Mucosa of rectum (tissue), 2 donors: ENCODE measurements around the gene PPP2R5C.
A peak's percentile ranks its signal among the peaks of the same experiment; 100 is the strongest.

Source experiments
- H3K27ac ChIP-seq, 2 donors: one replicate each; pipeline ENCODE4 v1.7.0; 2013; ENCODE audit warnings: inconsistent platforms in 2 of 2, low read depth in 2 of 2, low read length in 2 of 2
- H3K27me3 ChIP-seq, 2 donors: one replicate each; pipeline ENCODE4 v1.7.0; 2013; ENCODE audit warnings: low read length in 2 of 2; ENCODE audit not compliant: control insufficient read depth in 2 of 2, insufficient read depth in 2 of 2
- H3K36me3 ChIP-seq, 2 donors: one replicate each; pipeline ENCODE4 v1.7.0; 2013; ENCODE audit warnings: low read length in 2 of 2; ENCODE audit not compliant: control insufficient read depth in 2 of 2, insufficient read depth in 2 of 2
- H3K4me1 ChIP-seq, 2 donors: one replicate each; pipeline ENCODE4 v1.7.0; 2013; ENCODE audit warnings: low read length in 2 of 2, mild to moderate bottlenecking in 1 of 2; ENCODE audit not compliant: control insufficient read depth in 2 of 2, insufficient read depth in 2 of 2
- H3K4me3 ChIP-seq, 2 donors: one replicate each; pipeline ENCODE4 v1.7.0; 2013; ENCODE audit warnings: low read length in 2 of 2
- H3K9ac ChIP-seq, 2 donors: one replicate each; pipeline ENCODE4 v1.7.0; 2013; ENCODE audit warnings: low read length in 2 of 2, low read depth in 1 of 2, mild to moderate bottlenecking in 1 of 2
- H3K9me3 ChIP-seq, 2 donors: one replicate each; pipeline ENCODE4 v1.7.0; 2013; ENCODE audit warnings: low read length in 2 of 2; ENCODE audit not compliant: control insufficient read depth in 2 of 2
- donor health status: healthy.
- donor health status: Normal muscosa, but diverticular disease.

Gene PPP2R5C

GRCh38 chr14:101917413-101918017 is 156.0 kb downstream of the PPP2R5C start:
- H3K36me3 ChIP-seq: peaks cover 20 to 30% of the 10 kb centered on the region in 2 donors

GRCh38 chr14:101918065-101918989 is 156.8 kb downstream of the PPP2R5C start:
- Histone ChIP-seq H3K4me3 (no peak overlapping the region), H3K4me1 (no peaks in the 10 kb centered on the region)

More at GRCh38 chr14:101917413-101918017, 156.0 kb downstream of the PPP2R5C start:
- H3K4me1 ChIP-seq: no peaks in the 10 kb centered on the region
- H3K4me3 ChIP-seq: no peak overlapping the region
- H3K27ac ChIP-seq: no peak overlapping the region
- H3K27me3 ChIP-seq: no peaks in the 10 kb centered on the region
- no peaks in the 10 kb centered on the region for H3K9me3 ChIP-seq
- no peak overlapping the region for H3K9ac ChIP-seq

GRCh38 chr14:101920271-101920670 is 158.8 kb downstream of the PPP2R5C start:
- Histone ChIP-seq H3K9me3 (no peaks in the 10 kb centered on the region), H3K36me3 (peaks cover 14 to 30% of the 10 kb centered on the region in 2 donors), H3K4me1 (no peaks in the 10 kb centered on the region), H3K27ac (no peak overlapping the region), H3K9ac (no peak overlapping the region), H3K27me3 (no peaks in the 10 kb centered on the region), H3K4me3 (no peak overlapping the region)

More at GRCh38 chr14:101918065-101918989, 156.8 kb downstream of the PPP2R5C start:
- peaks cover 21 to 30% of the 10 kb centered on the region in 2 donors for H3K36me3 ChIP-seq
- no peak overlapping the region for H3K9ac ChIP-seq
- no peaks in the 10 kb centered on the region for H3K9me3 ChIP-seq
- no peaks in the 10 kb centered on the region for H3K27me3 ChIP-seq
- no peak overlapping the region for H3K27ac ChIP-seq

GRCh38 chr14:101922866-101923265 is 161.4 kb downstream of the PPP2R5C start:
- no peaks in the 10 kb centered on the region for H3K4me1 ChIP-seq
- H3K27me3 ChIP-seq: no peaks in the 10 kb centered on the region
- no peaks in the 10 kb centered on the region for H3K9me3 ChIP-seq
- peaks cover 10 to 29% of the 10 kb centered on the region in 2 donors for H3K36me3 ChIP-seq
- no peak overlapping the region for H3K27ac ChIP-seq
- H3K9ac ChIP-seq: no peak overlapping the region
- no peak overlapping the region for H3K4me3 ChIP-seq

DNA sequence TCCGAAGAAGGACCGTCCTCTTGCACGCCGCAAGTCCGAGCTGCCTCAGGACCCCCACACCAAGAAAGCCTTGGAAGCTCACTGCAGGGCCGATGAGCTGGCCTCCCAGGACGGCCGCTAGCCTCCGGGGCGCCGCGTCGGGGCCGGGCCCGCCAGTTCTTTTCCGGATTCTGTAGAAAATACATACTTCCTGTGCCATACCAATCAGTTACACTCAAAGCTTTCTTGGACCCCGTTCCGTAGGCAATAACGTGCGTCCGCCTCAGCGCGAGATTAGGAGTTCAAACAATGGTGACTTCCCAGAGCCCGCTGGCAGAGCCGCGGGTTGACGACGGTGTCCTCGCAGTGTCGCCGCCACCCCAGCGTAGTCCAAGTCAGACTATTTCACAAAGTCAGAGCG is 163.6 kb downstream of the PPP2R5C start:
- Histone ChIP-seq H3K9me3 (no peaks in the 10 kb centered on the region), H3K27ac (no peak overlapping the region), H3K36me3 (peaks cover 10 to 29% of the 10 kb centered on the region in 2 donors), H3K4me3 (no peak overlapping the region), H3K27me3 (no peaks in the 10 kb centered on the region), H3K4me1 (peaks cover 4 to 5% of the 10 kb centered on the region in 2 donors), H3K9ac (no peak overlapping the region)

GRCh38 chr14:101926085-101926484 is 164.6 kb downstream of the PPP2R5C start:
- no peak overlapping the region for H3K9ac ChIP-seq
- H3K4me1 ChIP-seq: peaks cover 4 to 5% of the 10 kb centered on the region in 2 donors
- H3K27ac ChIP-seq: no peak overlapping the region
- no peaks in the 10 kb centered on the region for H3K9me3 ChIP-seq
- no peak overlapping the region for H3K4me3 ChIP-seq
- no peaks in the 10 kb centered on the region for H3K27me3 ChIP-seq
- H3K36me3 ChIP-seq: peaks cover 10 to 24% of the 10 kb centered on the region in 2 donors

- H3K27ac ChIP-seq: no peak overlapping the region
Measured at GRCh38 chr14:101926620-101927019, 165.1 kb downstream of the PPP2R5C start.

DNA sequence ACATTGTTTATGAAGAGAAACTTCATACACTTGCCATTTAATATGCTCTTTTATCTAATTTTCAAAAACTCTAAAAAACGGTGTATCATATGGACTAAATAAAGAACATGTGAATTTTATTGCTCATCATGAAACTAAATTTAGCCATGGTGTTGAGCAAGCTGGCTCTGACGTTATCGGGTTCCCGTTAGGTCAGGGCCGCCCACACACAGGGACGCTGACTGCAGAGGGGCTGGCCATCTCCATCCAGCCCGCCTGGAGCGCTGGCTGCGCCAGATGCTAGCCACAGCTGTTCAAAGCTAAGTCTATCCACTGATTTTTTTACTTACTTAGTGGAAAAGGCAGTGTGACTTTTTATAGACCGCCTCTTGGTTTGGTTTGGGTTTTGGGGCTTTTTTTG is 166.3 kb downstream of the PPP2R5C start:
- peaks cover 4 to 17% of the 10 kb centered on the region in 2 donors for H3K36me3 ChIP-seq
- H3K27ac ChIP-seq: peak overlapping the region in 1 of 2 donors; percentile 49

More at GRCh38 chr14:101926620-101927019, 165.1 kb downstream of the PPP2R5C start:
- Histone ChIP-seq H3K4me3 (no peak overlapping the region), H3K9me3 (no peaks in the 10 kb centered on the region), H3K9ac (no peak overlapping the region), H3K36me3 (peaks cover 10 to 21% of the 10 kb centered on the region in 2 donors), H3K4me1 (peaks cover 4 to 5% of the 10 kb centered on the region in 2 donors), H3K27me3 (no peaks in the 10 kb centered on the region)

GRCh38 chr14:101928415-101928841 is 166.9 kb downstream of the PPP2R5C start:
- H3K9ac ChIP-seq: no peak overlapping the region
- H3K27me3 ChIP-seq: no peaks in the 10 kb centered on the region
- H3K4me3 ChIP-seq: no peak overlapping the region
- H3K27ac ChIP-seq: peak overlapping the region in 1 of 2 donors; percentile 49
- no peaks in the 10 kb centered on the region for H3K9me3 ChIP-seq
- peaks cover 4 to 16% of the 10 kb centered on the region in 2 donors for H3K36me3 ChIP-seq
- H3K4me1 ChIP-seq: peaks cover 4 to 5% of the 10 kb centered on the region in 2 donors

More for the DNA sequence above, 166.3 kb downstream of the PPP2R5C start:
- H3K9me3 ChIP-seq: no peaks in the 10 kb centered on the region
- no peak overlapping the region for H3K9ac ChIP-seq
- peaks cover 4 to 5% of the 10 kb centered on the region in 2 donors for H3K4me1 ChIP-seq
- H3K27me3 ChIP-seq: no peaks in the 10 kb centered on the region
- H3K4me3 ChIP-seq: no peak overlapping the region

DNA sequence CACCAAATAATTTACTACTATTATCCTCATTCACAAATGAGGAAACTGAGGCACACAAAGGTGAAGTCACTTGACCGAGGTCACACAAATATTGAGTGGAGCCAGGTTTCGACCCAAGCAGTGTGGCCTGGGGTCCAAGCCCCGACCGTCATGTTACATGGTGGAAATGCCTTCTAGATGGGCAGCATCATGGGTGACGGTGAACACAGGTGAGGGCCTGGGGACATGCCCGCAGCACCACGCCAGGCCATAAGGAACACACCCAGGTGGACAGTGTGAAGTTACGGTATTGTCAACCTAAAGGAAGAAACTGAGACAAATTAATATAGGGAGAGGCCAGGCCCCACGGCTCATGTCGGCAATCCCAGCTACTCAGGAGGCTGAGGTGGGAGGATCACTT is 167.6 kb downstream of the PPP2R5C start:
- Histone ChIP-seq H3K9ac (no peak overlapping the region), H3K36me3 (peaks cover 4 to 12% of the 10 kb centered on the region in 2 donors), H3K4me3 (no peak overlapping the region), H3K9me3 (no peaks in the 10 kb centered on the region), H3K4me1 (peaks cover 4 to 5% of the 10 kb centered on the region in 2 donors), H3K27me3 (no peaks in the 10 kb centered on the region), H3K27ac (no peak overlapping the region)
